ENCODE results near the gene CCDC17.
A peak's percentile ranks its signal among the peaks of the same experiment; 100 is the strongest.

The CCDC17 gene

DNA sequence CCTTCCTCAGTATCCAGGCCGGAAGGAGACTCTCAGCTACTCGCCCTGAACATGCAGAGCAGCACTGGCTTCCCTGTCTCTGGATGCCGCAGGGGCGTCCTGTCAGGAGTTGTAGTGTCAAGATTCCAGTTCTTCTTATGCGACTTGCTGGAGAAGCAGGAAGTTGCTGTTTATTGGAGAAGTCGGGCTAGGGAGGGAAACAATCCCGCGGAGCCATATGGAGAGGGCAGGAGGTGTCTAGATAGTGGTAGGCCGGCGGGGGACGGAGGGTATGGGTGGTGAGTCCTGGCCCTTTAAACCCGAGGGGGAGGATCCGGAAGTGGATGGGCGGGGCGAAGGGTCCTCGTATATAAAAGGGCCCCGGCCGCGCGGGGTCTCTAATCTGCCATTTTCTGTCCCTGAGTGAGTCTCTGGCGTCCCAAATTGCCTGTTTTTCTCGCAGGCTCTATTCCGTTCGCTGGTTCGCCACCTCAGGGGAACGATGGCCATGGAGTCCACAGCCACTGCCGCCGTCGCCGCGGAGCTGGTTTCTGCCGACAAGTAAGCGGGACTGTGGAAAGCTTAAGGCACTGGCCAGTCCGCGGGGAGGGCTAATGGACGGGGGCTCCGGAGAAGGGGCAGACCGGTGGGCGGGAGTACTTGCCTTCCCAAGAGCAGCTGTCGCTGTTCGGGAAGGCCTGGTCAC lies 40.0 kb downstream of the CCDC17 start, which contains the start of gene NASP:
Gene NASP (plus strand): TSS at position 376 of the 685 bp plus-strand sequence. CDS start 106 bp downstream, at position 482.
- DNase-seq (ENCODE audit: low read depth), result peak; percentile 33

DNA sequence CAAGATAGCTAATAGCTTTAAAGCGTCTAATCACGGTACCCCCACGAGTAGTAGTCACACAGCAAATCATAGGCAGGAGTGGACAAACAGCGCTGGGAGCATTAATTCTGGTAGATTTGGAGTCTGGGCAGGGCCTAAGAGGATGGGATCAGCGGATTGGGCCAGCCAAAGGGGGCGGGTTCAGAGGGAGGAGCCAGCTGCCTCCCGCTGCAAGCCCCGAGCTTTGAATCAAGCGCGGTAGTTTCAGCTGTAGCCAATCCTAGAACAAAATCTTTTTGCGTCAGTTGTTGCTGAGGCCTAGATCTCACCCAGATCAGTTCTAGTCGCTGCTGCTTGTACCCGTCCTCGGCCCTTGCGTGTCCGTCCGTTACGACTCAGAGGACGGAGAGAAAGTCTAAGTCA lies 40.6 kb downstream of the CCDC17 start:
- DNase-seq (ENCODE audit: low read depth), result peak; percentile 88

- no peak for DNase-seq (ENCODE audit: low read depth)
These were observed 49.7 kb downstream of the CCDC17 start for GRCh38 chr1:45574105-45574626.

- DNase-seq (ENCODE audit: low read depth), result no peak
These were observed 50.5 kb downstream of the CCDC17 start for GRCh38 chr1:45573231-45573804.

GRCh38 chr1:45570631-45571030 lies 53.2 kb downstream of the CCDC17 start:
- no peak for DNase-seq (ENCODE audit: low read depth)
